SIG-M5 treated with dmso at 0.1 percent for 504 hours (cell line): ENCODE results near the gene EHMT1.
A peak's percentile ranks its signal among the peaks of the same experiment; 100 is the strongest.

Experiments used
- DNase-seq: peaks from one replicate; lab custom pipeline; 2025; ENCODE audit not compliant: unreplicated experiment; lab: John Stamatoyannopoulos, UW

EHMT1 gene

DNA sequence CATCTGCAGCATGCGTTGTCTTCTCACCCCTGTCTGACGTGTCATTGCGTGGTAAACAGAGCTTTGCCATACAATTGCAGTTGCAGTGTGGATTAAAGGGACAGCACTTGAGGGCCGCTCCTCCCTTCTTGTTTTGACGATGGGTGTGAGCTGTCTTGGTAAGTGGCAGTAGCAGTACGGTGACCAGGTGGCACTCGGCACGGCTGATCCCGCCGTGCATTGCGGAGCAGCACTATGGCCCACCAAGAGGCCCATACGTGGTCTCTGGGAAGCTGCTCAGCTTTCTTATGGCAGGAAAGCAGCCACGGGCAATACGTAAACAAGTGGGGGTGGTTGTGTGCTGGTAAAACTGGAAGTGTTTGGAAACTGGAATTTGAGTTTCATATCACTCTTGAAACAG lies 25.1 kb downstream of the EHMT1 start:
- no peak for DNase-seq

DNA sequence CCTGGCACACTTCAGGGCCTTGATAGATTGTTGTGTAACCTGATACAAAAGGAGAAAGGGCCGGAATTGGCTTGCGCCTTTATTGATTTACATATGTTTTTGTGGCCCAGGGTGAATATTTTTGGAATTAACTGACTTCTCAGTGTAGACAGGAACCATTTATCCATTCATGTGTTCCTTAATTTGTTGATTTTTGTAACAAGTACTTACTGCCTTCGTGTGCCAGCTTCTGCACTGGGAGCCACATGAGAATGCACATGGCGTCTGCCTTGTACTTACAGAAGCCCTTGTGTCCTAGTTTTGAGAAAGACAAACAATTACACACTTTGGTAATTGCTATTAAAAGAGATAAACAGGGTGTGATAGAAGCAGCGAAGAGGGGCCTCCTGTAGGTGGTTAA lies 26.4 kb downstream of the EHMT1 start:
- no peak for DNase-seq

DNA sequence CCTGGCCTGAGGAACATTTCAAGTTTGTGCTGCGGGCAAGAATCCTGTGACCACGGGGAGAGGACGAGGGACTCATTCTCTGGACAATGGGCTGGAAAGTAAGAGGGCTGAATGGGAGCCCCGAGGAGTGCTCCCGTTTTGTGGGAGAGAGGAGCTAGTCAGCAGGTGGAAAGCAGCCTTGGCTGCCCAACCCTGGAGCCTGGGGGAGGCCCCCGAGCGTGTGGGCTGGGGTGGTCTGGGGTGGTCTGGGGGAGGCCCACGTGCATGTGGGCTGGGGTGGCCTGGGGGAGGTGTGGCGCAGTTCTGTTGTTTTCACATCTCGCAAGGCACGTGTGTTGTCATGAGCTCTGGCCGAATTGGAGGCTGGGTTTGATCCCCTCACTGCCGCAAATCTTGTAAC lies 27.5 kb downstream of the EHMT1 start:
- DNase-seq = no peak

DNA sequence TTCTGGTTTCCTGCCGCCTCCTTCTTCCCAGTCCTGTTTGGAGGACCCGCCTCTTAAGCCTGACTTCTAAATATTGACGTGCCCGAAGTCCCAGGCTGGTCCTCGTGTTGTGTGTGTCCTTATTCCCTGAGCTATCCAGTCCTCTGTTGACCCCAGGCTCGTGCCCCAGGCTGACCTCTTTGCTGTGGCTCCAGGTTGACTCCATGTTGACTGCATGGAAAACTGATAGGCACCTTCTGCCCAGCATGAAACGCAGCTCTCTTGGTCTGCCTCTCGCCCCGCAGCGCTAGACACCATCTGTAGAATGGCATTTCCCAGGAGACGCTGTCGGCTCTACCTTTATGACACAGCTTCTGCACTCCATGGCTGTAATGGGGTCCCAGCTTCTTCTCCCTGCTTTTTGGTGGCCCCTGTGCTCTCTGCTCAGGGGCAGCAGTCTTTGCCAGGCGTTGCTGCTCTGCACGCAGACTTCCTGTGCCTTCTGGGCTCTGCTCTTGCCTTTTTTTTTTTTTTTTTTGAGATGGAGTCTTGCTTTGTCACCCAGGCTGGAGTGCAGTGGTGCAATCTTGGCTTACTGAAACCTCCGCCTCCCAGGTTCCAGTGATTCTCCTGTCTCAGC lies 28.4 kb downstream of the EHMT1 start:
- DNase-seq = no peak

DNA sequence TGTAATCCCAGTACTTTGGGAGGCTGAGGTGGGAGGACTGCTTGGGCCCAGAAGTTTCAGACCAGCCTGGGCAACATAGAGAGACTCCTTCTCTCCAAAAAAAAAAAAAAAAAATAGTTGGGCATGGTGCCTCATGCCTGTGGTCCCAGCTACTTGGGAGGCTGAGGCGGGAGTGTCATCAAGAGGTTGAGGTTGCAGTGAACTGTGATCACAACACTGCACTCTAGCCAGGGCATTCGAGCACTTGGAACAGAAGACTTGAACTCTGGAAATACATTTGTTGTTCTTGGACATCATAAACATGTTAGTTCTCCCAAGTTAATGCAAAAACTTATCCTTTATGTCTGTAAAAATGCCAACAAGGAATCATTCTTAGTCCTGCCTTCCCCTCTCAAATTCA lies 29.6 kb downstream of the EHMT1 start:
- DNase-seq = no peak

DNA sequence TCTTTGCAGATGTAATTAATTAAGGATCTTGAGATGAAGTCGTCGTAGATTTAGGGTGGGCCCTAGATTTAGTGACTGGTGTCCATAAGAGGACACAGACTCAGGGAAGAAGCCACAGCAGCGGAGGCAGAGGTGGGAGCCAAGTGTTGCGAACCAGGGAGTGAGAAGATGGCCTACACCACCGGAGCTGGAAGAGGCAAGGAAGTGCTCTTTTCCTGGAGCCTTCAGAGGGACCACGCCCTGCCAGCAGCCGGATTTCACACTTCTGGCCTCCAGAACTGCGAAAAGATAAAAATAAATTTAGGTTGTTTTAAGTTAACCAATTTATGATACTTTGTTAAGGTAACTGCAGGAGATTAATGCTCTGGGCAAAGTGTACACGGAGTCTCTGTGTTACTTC lies 30.7 kb downstream of the EHMT1 start:
- DNase-seq = no peak

DNA sequence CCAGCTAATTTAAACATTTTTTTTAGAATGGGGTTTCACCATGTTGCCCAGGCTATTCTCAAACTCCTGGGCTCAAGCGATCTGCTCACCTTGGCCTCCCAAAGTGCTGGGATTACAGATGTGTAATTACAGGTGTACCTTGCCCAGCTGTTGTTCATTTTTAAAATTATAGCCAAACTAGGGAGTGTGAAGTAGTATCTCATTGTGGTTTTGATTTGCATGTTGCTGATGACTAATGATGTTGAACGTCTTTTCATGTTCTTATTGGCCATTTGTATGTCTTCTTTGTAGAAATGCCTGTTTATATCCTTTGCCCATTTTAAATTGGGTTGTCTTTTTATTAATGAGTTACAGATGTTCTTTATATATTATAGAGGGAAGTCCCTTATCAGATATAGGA lies 31.5 kb downstream of the EHMT1 start:
- no peak for DNase-seq

DNA sequence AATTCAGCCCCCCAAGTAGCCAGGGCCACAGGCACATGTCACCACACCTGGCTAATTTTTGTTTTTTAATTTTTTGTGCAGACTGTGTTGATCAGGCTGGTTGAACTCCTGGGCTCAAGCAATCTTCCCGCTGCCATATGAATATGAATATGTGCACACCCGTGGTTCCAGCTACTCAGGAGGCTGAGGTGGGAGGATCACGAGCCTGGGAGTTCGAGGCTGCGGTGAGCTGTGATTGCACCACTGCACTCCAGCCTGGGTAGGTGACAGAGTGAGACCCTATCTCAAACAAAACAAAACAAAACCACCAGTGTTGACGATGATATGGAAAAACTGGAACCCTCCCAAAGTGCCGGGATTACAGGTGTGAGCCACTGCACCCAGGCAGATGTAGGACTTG lies 32.0 kb downstream of the EHMT1 start:
- no peak for DNase-seq

DNA sequence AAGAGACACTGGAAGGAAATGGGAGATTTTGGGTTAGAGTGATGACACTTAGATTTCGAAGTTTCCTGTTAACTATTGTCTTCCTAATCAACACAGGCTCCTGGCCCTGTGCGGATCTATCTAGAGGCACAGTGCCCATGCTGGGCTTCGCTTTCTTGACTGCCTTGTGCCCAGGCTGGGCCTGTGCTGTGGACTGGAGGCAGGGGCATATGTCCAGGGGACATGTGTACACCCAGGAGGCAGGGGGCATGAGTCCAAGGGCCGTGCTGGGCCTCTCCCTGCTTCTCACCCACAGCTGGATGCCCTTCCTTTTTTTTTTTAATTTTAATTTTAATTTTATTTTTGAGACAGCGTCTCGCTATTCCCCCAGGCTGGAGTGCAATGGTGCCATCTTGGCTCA lies 37.6 kb downstream of the EHMT1 start:
- DNase-seq = no peak

DNA sequence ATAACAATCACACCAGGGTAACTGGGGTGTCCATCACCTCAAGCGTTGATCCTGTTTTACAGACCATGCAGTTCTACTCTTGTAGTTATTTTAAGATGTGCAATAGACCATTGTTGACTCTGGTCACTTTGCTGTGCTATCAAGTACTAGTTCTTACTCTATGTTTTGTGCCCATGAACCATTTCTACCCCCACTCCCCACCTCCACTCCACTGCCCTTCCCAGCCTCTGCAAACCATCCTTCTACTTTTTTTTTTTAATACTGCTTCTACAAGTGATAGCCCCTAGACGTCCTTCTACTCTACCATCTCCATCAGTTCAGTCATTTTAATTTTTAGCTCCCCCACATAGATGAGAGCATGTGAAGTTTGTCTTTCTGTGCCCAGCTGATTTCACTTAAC lies 38.8 kb downstream of the EHMT1 start:
- DNase-seq = no peak

DNA sequence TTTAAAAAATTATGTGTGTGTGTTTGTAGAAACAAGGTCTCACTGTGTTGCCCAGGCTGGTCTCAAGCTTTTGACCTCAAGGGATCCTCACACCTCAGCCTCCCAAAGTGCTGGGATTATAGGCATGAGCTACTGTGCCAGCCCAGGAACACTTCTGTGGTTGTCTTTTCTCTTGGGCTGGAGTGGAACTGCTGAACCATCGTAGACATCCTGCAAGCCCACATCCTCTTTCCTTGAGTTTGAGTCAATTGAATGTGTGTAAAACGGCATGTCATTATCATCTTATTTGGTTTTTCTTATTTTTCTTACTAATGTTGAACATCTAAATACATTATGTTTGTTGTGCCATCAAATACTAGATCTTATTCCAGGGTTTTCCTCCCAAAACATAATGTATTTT lies 40.0 kb downstream of the EHMT1 start:
- no peak for DNase-seq

DNA sequence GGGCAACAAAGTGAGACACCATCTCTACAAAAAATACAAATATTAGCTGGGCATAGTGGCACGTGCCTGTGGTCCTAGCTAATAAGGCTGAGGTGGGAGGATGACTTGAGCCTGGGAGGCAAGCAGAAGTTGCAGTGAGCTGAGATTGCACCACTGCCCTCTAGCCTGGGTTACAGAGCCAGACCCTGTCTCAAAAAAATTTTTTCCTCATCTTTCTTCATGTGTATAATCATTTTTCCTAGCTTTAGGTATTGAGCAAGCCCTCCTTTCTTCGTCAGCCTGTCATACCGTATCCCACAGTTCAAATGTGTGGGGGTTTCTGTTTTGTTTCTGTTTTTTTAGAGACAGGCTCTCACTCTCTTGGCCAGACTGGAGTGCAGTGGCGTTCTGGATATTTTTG lies 41.3 kb downstream of the EHMT1 start:
- no peak for DNase-seq

DNA sequence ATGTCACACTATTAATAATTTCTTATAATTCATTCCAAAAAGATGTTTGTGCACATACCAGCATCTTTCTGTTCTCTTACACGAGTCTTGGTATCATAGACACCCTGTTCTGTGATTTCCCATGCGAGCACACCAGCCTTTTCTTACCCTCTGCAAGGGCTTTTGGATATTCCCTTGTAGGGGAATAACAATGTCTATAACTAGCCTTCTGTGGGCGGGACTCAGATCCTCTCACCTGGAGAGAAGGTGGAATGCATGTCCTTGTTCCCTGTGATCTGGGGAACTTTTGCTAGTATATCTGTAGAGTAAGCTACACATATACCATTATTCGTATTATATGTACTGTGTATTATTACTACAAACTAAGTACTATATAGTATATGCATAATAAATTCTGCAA lies 44.8 kb downstream of the EHMT1 start:
- no peak for DNase-seq

DNA sequence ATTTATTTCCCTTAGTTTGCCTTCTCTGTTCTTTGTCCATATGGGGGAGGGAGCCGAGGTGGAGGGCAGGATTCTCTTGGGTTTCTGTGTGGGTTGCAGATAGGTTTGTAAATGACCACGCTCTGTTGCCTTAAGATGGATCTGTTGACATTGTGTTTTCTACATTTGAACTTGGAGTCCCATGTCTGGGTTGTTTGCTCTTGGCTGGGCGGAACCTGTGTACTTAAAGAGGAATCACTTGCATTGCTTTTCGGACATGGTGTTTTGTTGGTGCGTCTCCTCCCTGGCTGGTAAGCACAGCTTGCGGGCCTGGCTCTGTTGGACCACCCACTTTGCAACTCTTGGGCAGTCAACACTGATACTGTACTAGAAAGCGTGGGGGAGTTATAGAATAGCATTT lies 45.9 kb downstream of the EHMT1 start:
- DNase-seq = peak; percentile 40

DNA sequence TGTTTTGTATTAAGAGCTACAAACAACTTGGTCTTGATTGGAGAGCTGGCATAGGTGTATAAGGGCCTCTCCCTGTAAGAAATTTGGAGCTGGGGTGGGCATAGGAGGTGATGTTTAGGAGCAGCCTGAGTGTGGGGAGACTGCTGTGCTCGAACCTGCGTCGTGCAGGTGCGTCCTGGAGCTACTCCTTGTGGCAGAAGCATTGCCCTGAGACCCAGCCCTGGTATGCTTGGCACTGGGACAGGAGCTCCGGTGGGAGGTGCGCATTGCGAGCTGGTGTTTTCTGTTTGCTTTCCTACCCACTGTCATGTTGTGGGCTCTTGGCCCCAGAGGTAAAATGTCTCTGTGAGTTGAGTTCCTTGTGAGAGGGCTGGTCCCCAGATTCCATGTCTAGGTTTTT lies 46.4 kb downstream of the EHMT1 start:
- no peak for DNase-seq

DNA sequence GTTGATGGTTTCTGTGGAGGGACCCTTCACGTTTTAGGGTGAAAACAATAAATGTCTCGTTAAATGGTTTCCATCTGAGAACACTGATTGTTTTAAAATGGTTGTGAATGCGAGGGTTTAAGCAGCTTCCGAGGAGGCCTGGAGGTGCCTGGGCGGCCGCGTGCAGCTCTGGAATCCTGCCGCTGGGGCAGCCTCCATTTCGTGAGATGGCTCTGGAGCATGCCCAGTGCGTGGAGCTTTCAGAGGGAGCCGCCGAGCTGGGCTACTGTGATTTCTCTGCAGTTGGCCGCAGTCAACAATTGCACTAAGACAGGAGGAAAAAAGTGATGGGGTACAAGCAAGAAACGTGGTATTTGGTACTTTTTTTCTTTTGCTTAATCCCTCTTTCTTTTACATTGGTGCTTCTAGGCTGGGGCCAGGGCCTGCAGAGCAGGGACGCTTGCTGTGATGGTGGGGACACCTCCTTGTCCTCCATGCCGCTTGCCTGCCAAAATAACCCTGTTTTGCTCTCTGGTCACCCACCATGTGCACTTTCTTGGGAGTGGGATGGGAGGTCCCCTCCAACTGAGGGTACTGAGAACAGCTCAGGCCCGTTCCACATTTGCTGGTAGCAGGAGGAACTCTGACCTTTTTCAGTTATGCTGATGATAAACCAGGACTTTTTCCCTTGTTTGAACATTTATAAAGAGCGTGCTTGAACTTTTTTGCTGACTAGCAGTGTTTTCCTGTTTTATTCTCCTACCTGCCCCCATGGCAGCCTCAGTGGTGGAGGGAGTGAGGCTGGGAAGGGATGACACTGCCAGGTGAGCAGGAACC lies 47.1 kb downstream of the EHMT1 start:
- DNase-seq = no peak

DNA sequence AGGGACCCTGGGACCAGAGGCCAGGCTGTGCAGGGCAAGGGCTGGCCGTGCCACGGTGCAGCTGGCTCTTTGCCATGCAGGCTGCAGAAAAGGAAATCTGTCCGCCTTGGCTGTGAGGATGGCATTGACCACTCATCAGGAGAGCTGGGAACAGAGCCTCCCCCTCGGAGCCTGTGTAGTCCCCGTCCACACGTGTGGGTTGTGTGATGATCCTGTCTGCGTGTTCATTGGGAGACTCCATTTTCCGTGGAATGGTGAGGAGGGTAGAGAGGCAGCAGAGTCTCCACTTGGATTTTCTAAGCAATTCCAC lies 47.7 kb downstream of the EHMT1 start:
- no peak for DNase-seq

DNA sequence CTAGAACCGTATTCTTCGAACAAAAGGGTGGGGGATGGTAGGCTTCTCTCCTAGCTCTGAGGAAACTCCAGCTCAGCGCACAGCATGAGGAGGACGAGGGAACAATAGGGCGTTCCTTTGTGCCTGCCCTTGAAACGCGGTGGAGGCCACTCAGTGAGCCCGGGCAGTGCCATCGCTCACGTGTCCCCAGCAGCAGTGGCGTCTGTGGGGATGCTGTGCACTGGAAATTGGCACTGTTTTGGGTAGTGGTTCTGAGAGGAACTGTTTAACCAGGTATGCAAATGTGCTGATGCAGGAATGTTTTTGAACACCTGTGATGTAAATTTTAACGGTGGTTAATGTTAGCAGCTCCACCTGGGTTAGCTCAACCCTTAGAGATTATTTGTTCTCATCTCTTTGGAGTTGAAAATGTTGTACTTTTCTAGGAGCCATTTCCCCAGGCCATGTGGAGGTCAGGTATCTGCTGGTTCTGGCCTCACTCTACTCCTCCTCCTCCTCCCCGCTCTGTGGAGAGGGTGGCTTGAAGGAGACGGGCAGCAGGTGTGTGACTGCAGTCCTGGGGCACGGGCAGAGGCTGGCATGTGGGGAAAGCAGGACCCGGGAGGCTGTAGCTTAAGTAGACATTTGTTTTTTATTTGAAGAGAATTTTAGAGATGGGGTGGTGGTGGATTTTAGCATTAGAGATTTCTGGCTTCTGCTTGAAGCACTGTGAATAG lies 48.3 kb downstream of the EHMT1 start:
- no peak for DNase-seq

DNA sequence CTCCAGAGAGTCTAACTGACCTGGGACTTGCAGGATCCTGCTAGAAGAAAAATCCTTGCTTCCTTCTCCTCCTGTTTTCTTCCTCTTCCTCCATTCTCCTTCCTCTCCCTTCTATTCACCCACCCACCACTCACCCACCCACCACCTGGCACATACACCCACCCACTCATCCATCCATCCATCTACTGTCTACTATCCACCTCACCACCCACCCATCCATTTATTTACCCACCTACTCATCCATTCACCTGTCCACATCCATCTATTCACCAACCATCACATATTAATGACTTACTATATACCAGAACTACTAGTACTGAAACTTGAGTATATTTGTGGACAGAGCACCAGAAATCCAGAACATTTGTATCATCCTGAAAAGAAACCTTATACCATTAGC lies 49.4 kb downstream of the EHMT1 start:
- no peak for DNase-seq

DNA sequence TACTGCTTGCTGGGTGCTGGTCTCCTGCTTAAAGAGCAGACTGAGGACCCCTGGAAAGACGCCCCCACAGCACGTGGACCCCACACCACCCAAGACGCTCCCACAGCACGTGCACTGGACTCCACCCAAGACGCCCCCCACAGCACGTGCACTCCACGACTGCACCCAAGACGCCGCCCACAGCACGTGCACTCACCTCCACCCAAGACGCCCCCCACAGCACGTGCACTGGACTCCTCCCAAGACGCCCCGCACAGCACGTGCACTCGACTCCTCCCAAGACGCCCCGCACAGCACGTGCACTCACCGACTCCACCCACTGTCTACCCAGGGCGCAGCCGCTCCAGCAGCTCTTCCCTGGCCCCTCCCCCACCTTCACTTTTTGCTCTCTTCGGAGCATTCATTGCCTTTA lies 50.5 kb downstream of the EHMT1 start:
- no peak for DNase-seq

DNA sequence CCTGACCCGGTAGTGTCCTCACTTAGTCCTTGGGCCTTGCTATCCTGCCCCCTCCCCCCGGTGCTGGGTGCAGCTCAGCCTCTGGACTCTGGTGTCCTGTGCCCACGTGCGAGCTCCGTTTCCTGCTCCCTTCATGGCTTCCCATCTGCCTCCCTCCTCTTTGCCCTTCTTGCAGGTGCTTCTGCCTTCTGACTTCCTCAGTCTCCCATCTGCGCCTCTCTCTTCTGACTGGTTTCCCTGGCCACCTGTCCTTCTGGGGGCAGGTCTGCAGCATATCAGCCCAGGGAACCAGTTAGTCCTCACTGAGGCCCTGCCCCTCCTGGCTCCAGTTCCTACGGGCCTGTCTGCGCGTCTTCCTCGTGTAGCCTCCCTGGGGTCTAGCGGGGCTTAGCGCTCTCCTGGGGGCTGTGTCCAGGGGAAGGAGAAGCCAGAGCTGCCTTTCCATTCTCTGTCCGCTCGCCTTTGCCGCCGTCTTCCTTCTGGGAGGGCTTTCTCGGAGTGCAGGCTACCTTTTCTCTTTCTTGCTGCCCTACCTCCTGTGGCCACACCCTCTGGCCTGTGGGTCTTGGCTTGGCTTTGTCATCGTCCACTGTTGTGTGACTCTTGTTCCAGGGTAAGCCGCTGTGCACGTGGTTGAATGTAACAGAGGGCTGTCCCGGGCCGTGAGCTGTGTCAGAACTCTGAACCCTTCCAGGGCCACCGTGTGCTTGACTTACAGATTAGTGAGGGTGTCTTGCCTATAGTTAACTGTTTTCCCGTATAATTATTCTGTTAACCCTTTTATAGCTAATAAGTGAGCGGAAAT lies 51.8 kb downstream of the EHMT1 start:
- no peak for DNase-seq

DNA sequence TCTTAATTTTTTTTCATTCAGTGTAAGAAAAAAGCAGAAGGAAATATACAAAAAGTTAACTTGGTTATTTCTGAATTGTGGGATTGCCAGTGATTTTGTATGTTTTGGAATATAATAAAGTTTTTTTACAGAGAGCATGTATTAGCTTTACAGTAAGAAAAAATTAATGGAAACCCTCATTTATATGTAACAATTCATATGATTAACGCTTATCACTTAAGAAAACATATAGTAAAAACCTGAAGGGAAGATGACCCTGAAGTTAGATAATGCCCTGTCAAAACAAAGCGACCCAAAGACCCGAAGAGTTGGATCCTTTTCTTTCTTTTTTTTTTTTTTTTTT lies 52.4 kb downstream of the EHMT1 start:
- DNase-seq = no peak
